ENCODE measurements around the gene RPP25.

DNA sequence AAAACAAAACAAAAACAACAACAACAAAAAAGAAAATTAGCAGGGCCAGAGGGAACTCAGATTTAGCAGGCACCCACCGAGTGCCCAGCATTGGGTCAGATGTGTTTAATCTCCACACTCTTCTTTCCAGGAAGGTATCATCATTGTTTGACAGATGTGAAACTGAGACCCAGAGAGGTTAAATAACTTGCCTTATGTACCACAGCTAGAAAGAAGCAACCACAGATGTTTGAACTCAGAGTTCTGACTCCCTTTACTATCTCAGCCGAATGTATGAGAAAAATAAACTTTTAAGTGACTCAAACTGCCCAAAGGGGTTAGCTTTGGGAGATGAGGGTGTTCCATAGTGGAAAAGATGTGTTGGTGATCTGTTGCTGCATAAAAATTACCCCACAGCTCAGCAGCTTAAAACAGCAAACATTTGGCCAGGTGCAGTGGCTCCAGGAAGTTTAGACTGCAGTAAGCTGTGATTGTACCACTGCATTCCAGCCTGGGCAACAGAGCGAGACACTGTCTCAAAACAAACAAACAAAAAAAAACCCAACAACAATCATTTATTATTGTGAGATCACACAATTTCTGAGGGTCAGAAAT lies 4.5 kb upstream of the RPP25 start:
- TF ChIP-seq ZNF384 (IDR thresholded peaks at IDR 0.05) (no peak), FOXA1 (IDR thresholded peaks at IDR 0.05) (no peak), ELF4 (IDR thresholded peaks at IDR 0.05) (no peak), FOXK2 (IDR thresholded peaks at IDR 0.05) (no peak), TARDBP (IDR thresholded peaks at IDR 0.05) (no peak), LEF1 (IDR thresholded peaks at IDR 0.05; ENCODE audit: borderline replicate concordance) (no peak), FOXM1 (IDR thresholded peaks at IDR 0.05; ENCODE audit: borderline replicate concordance) (no peak), SP1 (IDR thresholded peaks at IDR 0.05) (no peak), CTBP1 (IDR thresholded peaks at IDR 0.05; ENCODE audit: borderline replicate concordance) (no peak), L3MBTL2 (conservative IDR thresholded peaks at IDR 0.05) (no peak)

Measured in HEK293T (cell line).